H1 (cell line): ENCODE data around the gene IFITM2. TPM values are rescaled to one million over a fixed set of nuclear protein-coding genes. Genes with fewer than 3 reads are reported as not detected.

Source experiments
- CTCF ChIA-PET: fragments of 300-600 bp; sonication (Branson Sonifier 250); formaldehyde crosslinking; loops from one replicate; lab custom pipeline; 2021; ENCODE audit not compliant: partially characterized antibody; lab: Charles Lee
- POLR2A ChIA-PET: fragments of 300-600 bp; sonication (Branson Sonifier 250); formaldehyde crosslinking; loops from one replicate; lab custom pipeline; 2021; ENCODE audit warnings: inconsistent platforms; ENCODE audit not compliant: partially characterized antibody; lab: Charles Lee
- DNase-seq, 2 experiments: peaks; one replicate each; pipeline versions ENCODE4 v3.0.0 to v3.0.0-alpha.2; 2010 to 2022; ENCODE audit warnings: low spot score in 2 of 2, low read depth in 1 of 2, mixed read lengths in 1 of 2
- FAIRE-seq: peaks from 2 replicates; lab custom pipeline; 2011; peaks lifted over from hg19 to GRCh38; lab: Jason Lieb, UNC
- H2AFZ ChIP-seq: 2 replicates; pipeline ENCODE4 v1.8.1; 2012; ENCODE audit warnings: low read length, inconsistent platforms
- H2AK5ac ChIP-seq: 2 replicates; pipeline ENCODE4 v1.6.1; 2013; ENCODE audit warnings: low read depth, low read length
- H2BK120ac ChIP-seq: replicated peaks from 2 replicates; pipeline ENCODE3; 2013; ENCODE audit warnings: low read depth, low read length, inconsistent platforms
- H2BK12ac ChIP-seq: 2 replicates; pipeline ENCODE4 v1.6.1; 2013; ENCODE audit warnings: low read depth, low read length
- H2BK15ac ChIP-seq: 2 replicates; pipeline ENCODE4 v1.6.1; 2013; ENCODE audit warnings: low read length
- H2BK20ac ChIP-seq: 2 replicates; pipeline ENCODE4 v1.6.1; 2013; ENCODE audit warnings: low read length
- H2BK5ac ChIP-seq: 2 replicates; pipeline ENCODE4 v1.6.1; 2013; ENCODE audit warnings: low read depth, low read length
- H3K14ac ChIP-seq: 2 replicates; pipeline ENCODE4 v1.6.1; 2013; ENCODE audit warnings: inconsistent platforms; ENCODE audit not compliant: insufficient read length
- H3K18ac ChIP-seq: 2 replicates; pipeline ENCODE4 v1.6.1; 2013; ENCODE audit warnings: low read length; ENCODE audit errors: extremely low read depth
- H3K23ac ChIP-seq: 2 replicates; pipeline ENCODE4 v1.6.1; 2013; ENCODE audit warnings: inconsistent platforms; ENCODE audit not compliant: insufficient read length
- H3K23me2 ChIP-seq: 2 replicates; pipeline ENCODE4 v1.6.1; 2013; ENCODE audit warnings: low read depth, low read length
- H3K27ac ChIP-seq: 2 replicates; pipeline ENCODE4 v1.6.1; 2011; ENCODE audit warnings: low read depth, low read length, inconsistent platforms
- H3K27me3 ChIP-seq, 4 experiments: replicated peaks in 1 of 4; 1 replicate in 1 of 4; 2 replicates in 3 of 4; pipeline versions ENCODE4 v1.6.1 to v1.8.1; 2011 to 2013; ENCODE audit warnings: low read length in 3 of 4, mild to moderate bottlenecking in 3 of 4, inconsistent platforms in 2 of 4, mixed read lengths in 2 of 4, moderate library complexity in 1 of 4; ENCODE audit not compliant: control insufficient read depth in 3 of 4, insufficient read depth in 3 of 4; ENCODE audit errors: extremely low read depth in 1 of 4
- H3K36me3 ChIP-seq, 4 experiments: 2 replicates each; pipeline versions ENCODE4 v1.6.1 to v1.8.1; 2011 to 2013; ENCODE audit warnings: mild to moderate bottlenecking in 4 of 4, low read length in 3 of 4, moderate library complexity in 2 of 4, control low read depth in 1 of 4, inconsistent platforms in 1 of 4; ENCODE audit not compliant: insufficient read depth in 4 of 4, control insufficient read depth in 2 of 4
- H3K4ac ChIP-seq: replicated peaks from 2 replicates; pipeline ENCODE3; 2013; ENCODE audit warnings: low read length, low read depth, mixed read lengths, inconsistent platforms; ENCODE audit not compliant: insufficient read length
- H3K4me1 ChIP-seq, 4 experiments: replicated peaks in 1 of 4; 1 replicate in 1 of 4; 2 replicates in 3 of 4; pipeline versions ENCODE4 v1.6.1 to v1.8.1; 2011 to 2013; ENCODE audit warnings: low read length in 3 of 4, inconsistent platforms in 2 of 4, mixed read lengths in 1 of 4; ENCODE audit not compliant: insufficient read depth in 4 of 4, control insufficient read depth in 3 of 4
- H3K4me2 ChIP-seq, 2 experiments: 2 replicates each; pipeline versions ENCODE4 v1.6.1 to v1.8.1; 2011 to 2013; ENCODE audit warnings: low read depth in 2 of 2, low read length in 2 of 2, control low read depth in 1 of 2, inconsistent platforms in 1 of 2, mild to moderate bottlenecking in 1 of 2; ENCODE audit not compliant: insufficient read depth in 1 of 2
- H3K4me3 ChIP-seq, 4 experiments: fragments of 200-600, 300-600 bp in 1 of 4; sonication (generic), shearing (Covaris generic), sonication (Bioruptor Twin) in 1 of 4; 2 replicates each; pipeline versions ENCODE4 v1.5.1 to v1.8.1; 2011 to 2016; ENCODE audit warnings: low read length in 4 of 4, low read depth in 3 of 4, control low read depth in 2 of 4, inconsistent platforms in 2 of 4, mild to moderate bottlenecking in 2 of 4, mixed read lengths in 1 of 4, moderate library complexity in 1 of 4; ENCODE audit not compliant: insufficient read depth in 2 of 4; ENCODE audit errors: extremely low read depth in 1 of 4
- H3K56ac ChIP-seq: replicated peaks from 2 replicates; pipeline ENCODE3; 2013; ENCODE audit warnings: low read depth, mild to moderate bottlenecking, mixed read lengths, low read length, inconsistent platforms; ENCODE audit not compliant: insufficient read length
- H3K79me1 ChIP-seq: 2 replicates; pipeline ENCODE4 v1.6.1; 2013; ENCODE audit warnings: low read depth, low read length, control low read depth
- H3K79me2 ChIP-seq, 2 experiments: 2 replicates each; pipeline versions ENCODE4 v1.6.1 to v1.8.1; 2012 to 2013; ENCODE audit warnings: low read length in 2 of 2, mild to moderate bottlenecking in 2 of 2, inconsistent platforms in 1 of 2; ENCODE audit not compliant: insufficient read depth in 2 of 2, control insufficient read depth in 1 of 2
- H3K9ac ChIP-seq, 4 experiments: replicated peaks in 1 of 4; 1 replicate in 1 of 4; 2 replicates in 3 of 4; pipeline versions ENCODE4 v1.6.1 to v1.8.1; 2011 to 2013; ENCODE audit warnings: low read depth in 3 of 4, low read length in 3 of 4, control low read depth in 2 of 4, mild to moderate bottlenecking in 2 of 4, moderate library complexity in 2 of 4, inconsistent platforms in 1 of 4; ENCODE audit errors: extremely low read depth in 1 of 4
- H3K9me3 ChIP-seq, 2 experiments: 2 replicates each; pipeline versions ENCODE4 v1.6.1 to v1.8.1; 2012 to 2013; ENCODE audit warnings: mild to moderate bottlenecking in 2 of 2, moderate library complexity in 2 of 2, control low read depth in 1 of 2, inconsistent platforms in 1 of 2, low read depth in 1 of 2, low read length in 1 of 2, mixed read lengths in 1 of 2; ENCODE audit not compliant: insufficient read depth in 2 of 2
- H4K20me1 ChIP-seq, 2 experiments: replicated peaks in 1 of 2; 2 replicates each; pipeline versions ENCODE3 to v1.8.1; 2011 to 2013; ENCODE audit warnings: inconsistent platforms in 2 of 2, low read length in 2 of 2, mild to moderate bottlenecking in 1 of 2; ENCODE audit not compliant: insufficient read depth in 2 of 2, control insufficient read depth in 1 of 2
- H4K5ac ChIP-seq: 2 replicates; pipeline ENCODE4 v1.6.1; 2013; ENCODE audit warnings: low read length, low read depth, mixed read lengths, inconsistent platforms; ENCODE audit not compliant: insufficient read length
- H4K8ac ChIP-seq: 2 replicates; pipeline ENCODE4 v1.8.0; 2013; ENCODE audit warnings: mild to moderate bottlenecking, moderate library complexity, low read length, inconsistent platforms; ENCODE audit not compliant: insufficient read depth; ENCODE audit errors: extremely low read depth
- H4K91ac ChIP-seq: replicated peaks from 2 replicates; pipeline ENCODE3; 2013; ENCODE audit warnings: low read length, mixed read lengths, inconsistent platforms; ENCODE audit not compliant: insufficient read length
- BRCA1 ChIP-seq: IDR thresholded peaks from 2 replicates; pipeline ENCODE4 v1.6.1; 2012; ENCODE audit warnings: low read depth, low read length, improper control_type of control experiment
- CBX5 ChIP-seq: fragments of 300-800, 300-1000 bp; sonication (generic); IDR thresholded peaks from 2 replicates; pipeline ENCODE4 v1.7.1; 2016; ENCODE audit warnings: antibody characterized with exemption, low read length, low read depth
- CEBPB ChIP-seq: IDR thresholded peaks from 2 replicates; pipeline ENCODE4 v1.6.1; 2012; ENCODE audit warnings: low read depth, low read length
- CHD1 ChIP-seq: IDR thresholded peaks from 2 replicates; pipeline ENCODE4 v1.6.1; 2012; ENCODE audit warnings: low read depth, low read length, improper control_type of control experiment
- GABPA ChIP-seq: IDR thresholded peaks from 2 replicates; pipeline ENCODE4 v1.6.1; 2011; ENCODE audit warnings: mild to moderate bottlenecking, low read length, moderate library complexity, borderline replicate concordance; ENCODE audit not compliant: insufficient read depth
- NRF1 ChIP-seq: IDR thresholded peaks from 2 replicates; pipeline ENCODE4 v1.6.1; 2011; ENCODE audit warnings: mild to moderate bottlenecking, low read depth, low read length, improper control_type of control experiment
- RNF2 ChIP-seq: fragments of 200-900, 300-1000 bp; sonication (generic); IDR thresholded peaks from 2 replicates; pipeline ENCODE4 v1.7.1; 2016; ENCODE audit warnings: borderline replicate concordance, low read depth, mild to moderate bottlenecking, antibody characterized with exemption, low read length; ENCODE audit not compliant: poor library complexity, severe bottlenecking; ENCODE audit errors: missing control alignments
- SIX5 ChIP-seq: IDR thresholded peaks from 2 replicates; pipeline ENCODE4 v1.6.1; 2011; ENCODE audit warnings: mild to moderate bottlenecking, low read depth, low read length
- SP4 ChIP-seq: IDR thresholded peaks from 2 replicates; pipeline ENCODE4 v1.6.1; 2012; ENCODE audit warnings: low read length, inconsistent platforms
- TEAD4 ChIP-seq: IDR thresholded peaks from 2 replicates; pipeline ENCODE4 v1.6.1; 2012; ENCODE audit warnings: low read depth, low read length, inconsistent platforms, mixed read lengths
- WGBS, 2 experiments: shearing (Covaris generic) in 1 of 2; methylation state at CpG; one replicate each; pipeline versions ENCODE4 v1.1.6 to v1.1.7; 2013 to 2015; ENCODE audit warnings: low lambda C conversion rate in 2 of 2, mixed read lengths in 2 of 2, inconsistent platforms in 1 of 2, low coverage in 1 of 2, missing lambda C conversion rate in 1 of 2; ENCODE audit not compliant: insufficient replicate concordance in 2 of 2, insufficient coverage in 1 of 2, insufficient read length in 1 of 2; ENCODE audit errors: extremely low coverage in 1 of 2, missing lambda C conversion rate in 1 of 2; 5-methylcytosine and 5-hydroxymethylcytosine counted together
- polyA plus RNA-seq, 7 experiments: library from polyadenylated mRNA; depleted of rRNA in 3 of 7; stranded (reverse) in 5 of 7; unstranded in 2 of 7; fragments of >200 nt in 5 of 7; fragments of 200-250 nt in 2 of 7; gene quantifications; 1 replicate in 5 of 7; 2 replicates in 1 of 7; 4 replicates in 1 of 7; pipeline versions ENCODE4 v1.2.1 to v1.2.3, GENCODE V29; 2011 to 2013; ENCODE audit warnings: missing spikeins in 2 of 7, mixed read lengths in 2 of 7
- total RNA-seq: library from RNA; stranded (reverse); fragmentation: NEBNext Ultra II Directional; extraction: Animal tissue kit (Norgen Biotek cat#: 25700); gene quantifications from 2 replicates; pipeline ENCODE4 v1.2.1, GENCODE V29; 2021
- TF ChIP-seq, protein P1 (sequence below): IDR thresholded peaks from 2 replicates; pipeline ENCODE4 v1.6.1; 2011; ENCODE audit warnings: low read depth, mild to moderate bottlenecking, low read length; ENCODE audit not compliant: insufficient read depth

The IFITM2 gene
- total and polyA plus RNA-seq, 2 of the 8 experiments (the other 6 are each of a cell fraction or from before 2014, with no cell fraction given): 399 to 764 TPM

DNA sequence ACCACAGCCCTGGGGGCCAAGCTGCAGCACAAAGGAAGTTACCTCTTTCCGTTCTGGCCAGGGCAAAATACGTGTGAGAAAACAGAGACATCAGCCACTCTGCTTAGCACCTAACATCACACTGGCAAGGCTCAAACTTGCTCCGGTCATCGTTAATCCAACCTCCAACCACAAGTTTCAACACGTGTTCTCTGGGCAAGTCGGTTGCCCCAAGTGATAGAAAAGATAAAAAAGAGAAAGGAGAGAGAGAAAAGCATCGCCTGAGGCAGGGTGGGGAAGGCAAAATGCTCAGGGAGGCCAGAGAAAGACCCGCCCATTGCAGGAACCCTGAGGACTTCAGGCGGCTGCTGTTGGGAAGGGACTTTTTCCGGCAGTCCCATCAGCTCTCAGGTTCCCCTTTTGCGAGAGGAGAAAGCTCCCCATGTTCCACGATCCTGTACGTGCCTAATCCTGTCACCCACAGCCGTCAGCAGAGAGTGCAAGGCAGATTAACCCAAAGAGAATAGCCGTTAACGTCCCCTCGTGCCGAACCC, 43.2 kb downstream of the IFITM2 start:
- DNase-seq: no peak
- no peak for FAIRE-seq
- H2AK5ac ChIP-seq: peak overlapping the region; percentile 93; the same call in 1 of the 2 replicates
- H4K20me1 ChIP-seq: no peaks in the 10 kb centered on the region
- peak overlapping the region; percentile 73; the same call in 1 of the 2 replicates for H2BK5ac ChIP-seq
- peaks cover 4 to 11% (median 7%) of the 10 kb centered on the region in 4 experiments for H3K4me1 ChIP-seq
- H3K79me2 ChIP-seq: no peaks in the 10 kb centered on the region
- H3K27me3 ChIP-seq: no peaks in the 10 kb centered on the region; a peak in 1 of 7 replicates
- no peak overlapping the region for H3K4ac ChIP-seq
- H2BK15ac ChIP-seq: peak overlapping the region; percentile 99
- H4K8ac ChIP-seq: no peak overlapping the region
- TF ChIP-seq TEAD4: no peak
- no peak for TF ChIP-seq RNF2
- no peak for TF ChIP-seq CBX5
- TF ChIP-seq GABPA: no peak
- no peak for TF ChIP-seq NRF1
- no peak for TF ChIP-seq CHD1
- TF ChIP-seq, protein P1, sequence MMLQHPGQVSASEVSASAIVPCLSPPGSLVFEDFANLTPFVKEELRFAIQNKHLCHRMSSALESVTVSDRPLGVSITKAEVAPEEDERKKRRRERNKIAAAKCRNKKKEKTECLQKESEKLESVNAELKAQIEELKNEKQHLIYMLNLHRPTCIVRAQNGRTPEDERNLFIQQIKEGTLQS: no peak
- TF ChIP-seq SP4: no peak
- no peak for TF ChIP-seq CEBPB
- no peak for TF ChIP-seq BRCA1
- no peak for TF ChIP-seq SIX5
- TF ChIP-seq, all 59 proteins: peak for 0
- Histone ChIP-seq H3K27ac (no peak overlapping the region), H3K4me2 (no peak overlapping the region), H3K56ac (no peak overlapping the region), H4K91ac (no peak overlapping the region), H2AFZ (no peak overlapping the region), H2BK12ac (peak overlapping the region; percentile 77; the same call in 1 of the 2 replicates), H3K14ac (no peak overlapping the region), H4K5ac (no peak overlapping the region), H3K36me3 (no peaks in the 10 kb centered on the region), H2BK20ac (peak overlapping the region; percentile 72; the same call in 1 of the 2 replicates), H3K23ac (no peak overlapping the region), H3K9me3 (no peaks in the 10 kb centered on the region), H3K9ac (no peak overlapping the region; a peak in 1 of 7 replicates), H3K18ac (peak overlapping the region; percentile 5), H2BK120ac (no peak overlapping the region), H3K23me2 (peaks cover 12% of the 10 kb centered on the region; the same call in 1 of the 2 replicates), H3K79me1 (no peaks in the 10 kb centered on the region), H3K4me3 (no peak overlapping the region)
- ChIA-PET POLR2A (interaction anchor here (0.9 to 1.1 kb wide), 3 partner anchors 10 to 100 kb away, joined by 3 read pairs; no protein-coding TSS in a partner anchor), CTCF (interaction anchor here (1.4 kb wide), 1 partner anchor 45 kb away, joined by 4 read pairs; no protein-coding TSS in a partner anchor)
- 73% methylated on average over 16 of the region's 18 CpGs; no CpG with 5 or more reads in 1 of the 2 experiments for WGBS, 2 experiments
